Activated T-helper 1 cell treated with Interleukin-2 at 50 U/mL for 16 hours (primary cell): ENCODE data around the gene CPEB4.

Experiments
- DNase-seq: peaks from one replicate; pipeline ENCODE4 v3.0.0-alpha.2; 2020; ENCODE audit warnings: low read depth

Gene CPEB4

DNA sequence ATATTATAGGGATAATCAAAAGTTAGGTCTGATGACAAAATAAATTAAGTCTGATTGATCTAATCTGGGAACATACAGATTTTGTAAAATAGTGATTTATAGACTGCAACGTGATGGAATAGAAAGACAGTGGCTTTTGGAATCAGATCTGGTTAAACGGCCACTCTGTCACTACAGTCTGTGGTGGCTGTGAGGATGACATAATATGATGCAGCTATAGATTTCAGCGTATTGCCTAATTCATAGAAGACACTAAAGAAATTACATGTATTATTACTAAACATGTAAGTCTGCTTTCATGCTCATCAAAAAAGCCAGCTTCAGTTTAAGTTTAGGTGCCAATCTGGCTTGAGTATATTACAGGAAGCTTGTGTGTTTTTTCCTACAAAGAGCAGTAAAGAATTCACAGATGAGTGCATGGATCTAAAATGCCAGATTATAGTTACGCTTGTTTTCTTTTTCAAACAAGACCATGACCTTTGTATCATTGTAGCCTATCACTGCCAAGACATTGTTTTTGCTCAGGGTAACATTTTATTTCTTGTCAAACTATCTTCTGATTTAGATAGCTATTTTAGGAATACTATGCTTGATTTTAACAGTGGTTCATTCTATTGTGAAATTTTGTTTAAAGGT, 25.7 kb downstream of the CPEB4 start:
- DNase-seq = no peak

DNA sequence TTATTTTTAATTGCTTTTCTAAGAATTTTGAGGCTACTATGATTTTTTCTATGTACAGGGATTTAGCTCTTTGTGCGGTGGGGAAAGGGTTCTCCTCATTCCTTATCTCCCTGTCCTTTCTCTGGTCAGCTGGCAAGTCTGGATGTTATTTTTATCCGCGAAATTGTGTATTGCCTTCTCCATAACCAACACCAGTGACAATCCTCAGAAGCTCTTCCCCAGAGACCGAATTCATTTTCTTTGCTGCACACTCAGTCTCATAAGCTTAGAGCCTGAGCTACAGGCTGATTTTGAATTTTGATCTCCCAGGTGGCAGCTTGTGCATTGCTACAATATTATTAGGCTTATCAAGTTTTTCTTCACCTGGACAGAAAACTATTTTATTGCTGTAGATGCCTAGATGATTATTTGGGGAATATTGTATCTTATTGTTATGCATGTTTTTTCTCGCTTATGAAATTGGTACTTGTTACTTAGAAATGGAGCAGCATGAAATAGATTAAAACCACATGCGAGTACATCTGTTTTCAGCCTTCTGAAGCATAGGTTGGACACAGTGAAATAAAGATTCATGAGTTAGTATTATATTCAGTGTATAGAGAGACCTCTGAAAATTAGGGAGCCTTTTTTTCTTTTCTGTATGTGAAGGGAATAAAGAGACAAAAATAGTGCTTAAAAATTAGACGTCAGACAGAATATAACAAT, 27.3 kb downstream of the CPEB4 start:
- DNase-seq = no peak

DNA sequence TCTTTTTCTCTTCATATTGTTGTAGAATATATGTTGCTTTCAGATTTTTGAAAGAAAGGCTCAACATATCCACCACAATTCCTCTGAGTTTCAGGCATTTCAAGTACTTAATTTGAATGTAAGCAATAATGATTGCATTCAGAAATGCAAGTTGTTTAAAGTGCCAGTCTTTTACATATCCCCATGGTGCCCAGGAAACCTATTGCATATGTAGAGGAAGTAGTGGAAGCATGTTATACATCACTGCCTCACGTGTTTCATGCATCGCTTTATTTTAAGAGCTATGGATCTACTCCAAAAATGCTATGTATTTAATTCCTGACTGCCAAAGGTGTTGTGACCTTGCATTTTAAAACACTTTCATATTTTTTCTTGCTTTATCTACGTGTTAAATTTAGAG, 28.1 kb downstream of the CPEB4 start:
- DNase-seq = no peak

DNA sequence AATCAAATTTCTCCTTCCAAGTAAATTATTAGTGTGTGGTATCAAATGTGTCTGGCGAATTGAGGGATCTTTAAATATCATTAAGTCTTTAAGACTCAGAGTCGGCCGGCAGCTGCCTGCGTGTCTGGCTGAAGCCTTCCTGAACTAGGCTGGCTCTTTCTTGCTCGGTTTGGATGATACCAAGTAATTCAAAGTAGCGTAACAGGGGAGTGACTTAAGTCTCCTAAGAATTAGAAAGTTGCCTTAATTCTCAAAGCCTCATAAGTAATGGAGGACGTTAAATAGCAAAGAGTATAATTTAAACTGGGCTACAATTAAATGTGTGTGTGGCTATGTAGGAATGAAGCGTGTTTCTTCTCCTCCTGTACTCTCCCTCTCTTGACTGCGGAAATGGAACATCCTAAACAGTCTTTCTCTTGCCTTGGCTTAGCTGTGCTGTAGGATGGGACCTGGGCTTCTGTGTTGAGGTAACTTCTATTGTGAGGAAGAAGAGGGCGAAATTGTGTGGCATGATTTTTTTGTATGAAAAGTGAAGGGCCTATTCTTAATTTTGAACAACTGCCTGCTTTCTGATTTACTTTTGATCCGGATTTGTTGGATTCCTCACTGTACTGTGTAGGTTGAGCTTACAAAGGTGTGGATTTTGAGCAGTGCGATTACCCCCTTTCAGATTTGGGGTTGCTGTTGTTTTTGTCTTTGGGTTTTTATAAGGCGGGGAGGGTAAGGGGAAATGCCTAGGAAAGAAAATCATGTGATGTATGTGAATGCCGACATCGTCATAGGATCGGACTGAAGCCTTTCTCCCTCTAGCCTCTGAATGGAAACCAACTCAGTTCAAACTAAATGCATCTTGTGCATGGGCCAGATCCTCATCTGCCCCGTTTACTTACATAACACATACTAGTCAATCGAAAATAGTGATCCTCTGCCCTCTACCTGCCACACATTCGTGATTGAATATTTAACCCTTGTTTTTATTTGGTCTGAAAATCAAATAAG, 29.9 kb downstream of the CPEB4 start:
- DNase-seq = peak; percentile 23

DNA sequence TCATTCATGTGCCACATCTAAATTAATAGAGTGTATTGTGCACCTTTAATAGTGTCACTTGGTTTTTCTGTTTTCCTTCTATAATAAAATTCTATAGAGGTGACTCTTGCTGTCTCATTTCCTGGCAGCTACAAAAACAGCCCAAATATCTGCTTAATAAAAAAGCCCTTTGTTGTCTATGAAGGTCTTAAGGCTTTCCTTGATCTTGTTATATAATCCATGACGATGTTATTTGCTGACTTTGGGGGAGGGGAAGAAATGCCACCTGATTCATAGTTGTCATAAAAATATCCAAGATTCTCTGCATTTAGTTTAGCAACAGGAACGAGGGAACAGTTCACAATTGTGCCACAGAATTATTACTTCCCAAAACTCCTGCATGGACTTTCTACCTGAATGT, 31.3 kb downstream of the CPEB4 start:
- no peak for DNase-seq

DNA sequence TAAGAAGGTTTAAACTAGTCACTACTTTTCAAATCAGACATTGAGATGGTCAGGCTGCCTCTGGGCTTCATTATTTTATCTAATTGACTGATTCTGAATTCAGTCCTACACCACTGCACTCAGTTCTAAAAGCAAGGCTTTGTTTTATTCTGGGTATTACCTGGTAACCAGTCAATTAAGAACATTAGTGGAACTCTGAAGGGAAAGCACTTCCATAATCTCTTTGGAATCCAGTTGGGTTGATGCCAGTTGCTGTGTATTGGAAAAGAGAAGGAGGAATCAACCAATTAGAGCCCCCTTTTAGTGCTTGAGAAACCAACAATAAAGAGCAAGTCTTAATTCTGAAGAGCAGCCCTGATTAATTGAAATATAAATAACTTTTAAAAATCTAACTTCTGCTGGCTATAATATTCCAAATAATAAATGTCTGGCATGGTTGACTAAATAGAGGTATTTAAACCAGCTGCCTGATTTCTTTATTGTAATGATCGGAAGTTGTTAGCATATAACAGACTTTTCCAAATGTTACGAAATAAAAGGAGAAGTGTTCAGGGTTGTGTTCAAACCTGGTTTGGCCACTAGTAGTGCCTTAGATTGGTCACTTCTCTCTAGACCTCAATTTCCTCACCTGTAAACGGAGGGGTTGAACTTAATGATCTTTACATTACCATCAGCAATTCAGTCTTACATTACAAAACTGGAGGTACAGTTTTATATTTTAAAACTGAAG, 32.0 kb downstream of the CPEB4 start:
- no peak for DNase-seq

DNA sequence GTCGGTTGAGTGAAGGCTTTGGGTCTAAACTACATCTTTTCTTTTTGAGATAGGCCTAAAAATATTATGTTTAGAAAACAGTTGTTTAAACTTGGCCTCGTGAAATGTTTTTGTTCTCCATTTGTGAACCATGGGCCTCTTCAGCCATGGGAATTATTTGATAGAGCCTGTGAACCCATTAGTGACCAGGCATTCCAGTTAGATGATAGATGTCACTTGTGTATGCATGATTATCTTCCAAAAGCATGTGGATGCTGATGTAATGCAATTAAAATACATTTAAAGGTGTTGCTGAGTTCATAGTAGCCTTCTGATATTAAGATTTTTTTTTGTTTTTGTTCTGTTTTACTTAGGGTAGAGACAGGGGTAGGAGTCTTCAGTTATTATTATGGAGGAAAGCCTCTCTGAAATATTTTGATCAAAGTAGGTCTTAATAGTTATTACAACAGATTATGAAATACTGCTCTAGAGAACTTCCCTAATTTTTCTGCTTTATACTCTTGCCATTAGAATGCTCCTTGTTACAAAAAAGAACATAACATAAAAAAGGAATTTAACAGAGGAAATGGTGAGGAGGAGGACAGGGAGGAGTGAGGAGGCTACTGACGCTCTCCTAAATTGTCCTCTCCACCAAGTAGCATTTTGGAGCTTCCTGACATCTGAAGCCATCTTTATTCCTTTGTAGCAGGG, 32.9 kb downstream of the CPEB4 start:
- no peak for DNase-seq

DNA sequence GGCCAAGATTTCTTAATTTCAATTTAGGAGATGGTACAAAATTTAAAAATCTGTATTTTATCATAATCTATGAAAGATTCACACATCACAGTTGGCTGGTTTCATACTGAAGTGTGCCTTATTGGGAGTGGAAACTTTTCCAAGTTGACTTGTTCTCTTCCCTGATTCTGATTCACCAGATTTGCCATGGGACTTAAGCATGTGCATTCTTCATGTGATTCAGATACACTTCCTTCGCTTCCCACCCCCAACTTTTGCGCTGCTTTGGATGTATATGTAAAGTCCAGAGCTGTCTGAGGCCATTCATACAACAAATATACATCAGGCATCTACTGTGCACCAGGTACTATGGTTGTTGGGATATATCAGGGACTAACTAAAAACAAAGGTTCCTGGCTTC, 34.4 kb downstream of the CPEB4 start:
- no peak for DNase-seq

DNA sequence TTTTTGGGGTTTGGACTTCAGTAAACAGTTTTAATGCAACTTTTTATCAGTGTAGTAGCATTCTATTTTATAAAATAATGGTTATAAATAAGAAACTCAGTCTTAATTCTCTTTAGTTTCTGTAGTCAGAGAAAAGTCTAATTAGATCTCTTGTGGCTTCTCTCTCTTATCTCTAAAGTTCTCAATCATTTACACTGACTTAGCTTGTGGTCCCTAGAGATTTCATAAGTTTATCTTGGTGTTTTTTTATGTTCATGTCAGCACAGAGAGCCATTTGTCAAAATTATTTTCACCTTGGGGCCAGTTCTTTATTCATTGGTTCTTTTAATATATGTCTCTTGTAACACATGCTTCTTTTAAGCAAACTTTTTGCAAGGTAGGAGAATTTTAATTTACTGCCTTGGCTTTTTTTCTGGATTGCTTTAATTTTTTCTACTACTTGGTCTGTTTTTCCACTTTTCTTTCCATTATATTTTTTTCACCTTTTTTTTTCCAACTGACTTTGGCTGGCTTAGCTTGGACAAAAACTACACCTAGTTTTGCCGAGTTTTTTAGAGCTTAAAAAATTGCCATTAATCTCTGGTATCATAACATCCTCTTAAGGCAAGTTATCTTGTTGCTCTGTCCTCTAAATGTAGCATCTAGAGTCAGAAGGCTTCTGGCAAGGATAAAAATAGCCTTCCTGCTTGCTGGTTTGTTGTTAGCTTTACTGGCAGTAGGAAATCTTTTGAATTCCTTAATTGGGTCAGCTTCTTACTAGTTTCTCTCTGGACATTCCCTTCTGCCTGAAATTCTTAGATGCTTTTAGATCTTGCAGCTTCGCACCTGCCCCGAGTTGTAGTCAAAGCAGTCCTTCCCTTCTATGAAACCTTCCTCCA, 35.3 kb downstream of the CPEB4 start:
- no peak for DNase-seq

DNA sequence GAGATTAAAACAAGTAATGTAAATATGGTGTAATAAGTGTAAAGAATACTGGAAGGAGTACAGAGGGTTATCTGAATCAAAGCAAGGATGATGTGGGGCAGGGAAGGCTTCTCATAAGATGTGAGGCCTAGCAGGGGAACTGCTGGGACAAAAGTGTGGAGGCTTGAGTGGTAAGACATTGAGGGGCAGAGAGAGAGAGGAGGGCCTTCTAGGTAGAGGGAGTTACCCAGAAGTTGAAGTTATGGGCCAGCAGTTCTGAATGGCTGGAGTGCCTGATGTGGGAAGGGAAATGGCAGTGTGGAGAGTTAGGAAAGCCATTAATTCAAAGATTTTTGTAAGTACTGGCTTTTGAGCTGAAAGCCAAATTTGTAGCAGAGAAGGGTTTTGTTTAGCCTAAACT, 36.8 kb downstream of the CPEB4 start:
- no peak for DNase-seq

DNA sequence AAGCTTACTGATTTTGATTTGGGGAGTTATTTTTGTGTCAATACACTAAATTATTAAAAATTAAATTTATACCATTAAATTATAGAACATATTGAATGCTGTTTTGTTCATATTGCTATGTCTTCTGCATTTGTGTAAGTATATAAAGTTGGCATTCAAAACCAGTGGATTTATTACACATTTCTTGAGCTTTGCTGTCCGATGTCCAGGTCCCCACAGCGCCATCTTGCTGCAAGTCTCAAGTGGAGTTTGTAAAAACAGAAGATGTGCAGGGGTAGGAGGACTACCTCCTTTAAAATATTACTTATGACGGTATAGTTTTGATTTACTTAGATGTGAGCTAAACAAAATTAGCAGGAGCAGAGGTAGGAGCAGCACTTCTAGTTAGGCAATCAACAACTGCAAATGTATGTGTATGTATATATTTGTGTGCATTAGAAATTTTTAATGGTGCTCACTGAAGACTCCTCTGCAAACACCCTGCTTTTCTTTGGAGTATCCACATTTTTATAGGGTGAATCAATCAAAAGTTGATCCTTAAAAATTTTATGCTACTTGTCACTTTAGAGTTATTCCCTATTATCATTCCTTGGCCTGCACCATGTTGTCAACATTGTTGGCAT, 37.4 kb downstream of the CPEB4 start:
- DNase-seq = no peak

DNA sequence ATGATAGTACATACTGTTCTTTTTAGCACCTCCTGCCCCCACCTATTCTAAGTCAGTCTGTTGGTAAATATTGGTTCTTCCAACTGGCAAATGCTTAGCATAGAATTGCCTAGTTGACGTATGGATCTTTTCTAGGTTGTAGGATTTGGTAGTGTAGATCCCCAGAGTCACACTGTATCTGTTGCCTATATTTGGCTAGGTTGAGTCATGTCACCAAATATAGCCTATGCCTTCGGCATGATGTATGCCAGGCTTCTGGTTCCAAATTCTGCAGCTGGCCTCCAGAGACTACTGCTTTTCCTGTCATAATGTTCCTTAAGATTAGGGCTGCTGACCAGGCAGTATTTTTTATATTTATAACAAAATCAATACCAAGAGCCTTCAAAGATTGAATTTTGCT, 38.2 kb downstream of the CPEB4 start:
- no peak for DNase-seq

DNA sequence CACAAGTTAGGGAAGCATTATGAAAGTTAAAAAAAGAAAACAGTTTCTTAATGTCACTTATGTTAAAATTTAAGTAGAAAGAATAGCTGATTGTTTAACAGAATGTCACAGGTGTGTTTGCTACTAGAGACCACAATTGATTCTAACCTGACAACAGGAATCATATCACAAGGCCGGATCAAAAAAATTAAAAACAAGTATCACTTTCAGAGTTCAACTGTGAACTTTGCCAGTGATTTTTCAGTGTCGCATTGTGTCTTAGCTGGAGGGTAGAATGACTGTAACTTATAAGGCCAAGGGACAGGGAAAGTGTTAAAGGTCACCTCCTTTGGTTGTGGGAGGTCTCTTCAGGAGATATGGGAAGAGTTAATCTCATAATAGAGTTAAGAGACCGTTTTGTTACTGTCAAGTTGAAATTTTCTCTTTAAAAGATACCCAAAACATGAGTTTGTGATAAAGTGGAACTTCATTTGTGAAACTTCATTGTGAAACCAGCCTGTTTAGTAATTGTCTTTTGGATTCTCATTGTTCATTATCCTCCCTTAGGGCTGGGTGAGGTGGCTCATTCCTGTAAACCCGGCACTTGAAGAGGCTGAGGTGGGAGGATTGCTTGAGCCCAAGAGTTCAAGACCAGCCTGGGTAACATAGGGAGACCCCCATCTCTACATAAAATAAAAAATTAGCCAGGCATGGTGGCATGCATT, 40.9 kb downstream of the CPEB4 start:
- DNase-seq = no peak

DNA sequence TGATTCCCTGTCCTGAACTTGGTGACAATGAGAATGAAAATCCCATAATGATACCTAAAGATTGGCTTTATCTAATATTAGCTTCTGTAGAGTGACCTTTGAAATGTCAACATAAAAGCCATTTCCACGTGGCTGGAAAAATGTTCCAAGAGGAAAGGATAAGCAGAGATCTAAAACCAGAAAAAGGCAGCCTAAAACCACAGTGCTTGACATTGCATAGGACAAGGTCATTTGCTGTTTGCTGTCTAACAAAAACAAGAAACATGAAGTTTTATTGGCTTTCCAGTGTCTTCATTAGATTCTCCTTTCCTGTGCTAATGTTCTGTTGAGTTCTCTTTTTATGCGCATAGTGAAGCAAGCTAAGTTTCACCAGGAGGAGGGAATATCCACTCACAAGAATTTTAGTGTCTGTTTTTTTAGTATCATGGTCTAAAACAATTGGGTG, 44.6 kb downstream of the CPEB4 start:
- no peak for DNase-seq

DNA sequence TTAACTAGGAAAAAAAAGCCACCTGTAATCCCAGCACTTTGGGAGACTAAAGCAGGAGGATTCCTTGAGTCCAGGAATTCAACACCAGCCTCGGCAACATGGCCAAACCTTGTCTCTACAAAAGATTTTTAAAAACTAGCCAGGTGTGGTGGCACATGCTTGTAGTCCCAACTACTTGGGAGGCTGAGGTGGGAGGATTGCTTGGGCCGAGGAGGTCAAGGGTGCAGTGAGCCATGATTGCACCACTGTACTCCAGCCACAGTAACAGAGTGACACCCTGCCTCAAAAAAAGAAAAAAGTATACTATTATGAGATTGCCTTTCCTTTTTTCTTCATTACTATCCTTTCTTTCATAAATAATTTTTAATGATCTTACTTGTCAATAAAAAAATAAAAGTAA, 45.8 kb downstream of the CPEB4 start:
- no peak for DNase-seq

DNA sequence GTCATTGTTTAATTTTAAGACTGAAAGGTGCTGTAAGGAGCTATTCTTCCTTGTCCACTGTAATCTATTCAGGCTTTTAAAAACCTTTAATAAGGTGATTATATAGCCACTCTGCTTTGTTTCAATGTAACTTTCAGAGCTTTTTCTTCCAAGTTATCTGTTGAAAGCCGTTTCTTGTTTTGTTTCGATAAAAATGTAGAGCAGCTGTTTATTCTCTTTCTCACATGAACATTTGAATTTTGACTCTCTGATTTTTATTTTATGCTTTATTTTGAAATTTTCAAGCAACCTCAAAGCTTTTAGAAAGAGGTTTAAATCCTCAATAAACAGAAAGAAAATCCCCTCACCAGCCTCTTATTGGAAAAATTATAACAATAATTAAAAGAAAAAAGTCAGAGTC, 47.2 kb downstream of the CPEB4 start:
- DNase-seq = no peak

DNA sequence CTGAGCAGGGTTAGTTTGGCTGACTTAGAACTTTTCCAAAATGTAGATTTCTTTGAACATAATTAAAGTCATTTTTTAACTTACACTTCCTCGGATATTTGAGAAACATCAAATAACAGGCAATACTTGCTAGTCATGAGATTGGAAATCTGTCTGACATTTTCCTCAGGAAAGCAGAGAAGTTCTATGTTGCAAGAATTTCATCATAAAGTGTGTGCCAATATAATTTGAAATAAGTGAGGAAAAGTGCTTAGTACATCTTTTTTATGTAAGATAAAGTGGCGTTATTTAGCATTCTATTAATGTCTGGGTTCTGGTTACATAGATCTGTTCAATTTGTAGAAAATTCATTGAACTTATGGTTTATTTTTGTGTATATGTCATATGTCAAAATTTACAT, 52.1 kb downstream of the CPEB4 start:
- no peak for DNase-seq

DNA sequence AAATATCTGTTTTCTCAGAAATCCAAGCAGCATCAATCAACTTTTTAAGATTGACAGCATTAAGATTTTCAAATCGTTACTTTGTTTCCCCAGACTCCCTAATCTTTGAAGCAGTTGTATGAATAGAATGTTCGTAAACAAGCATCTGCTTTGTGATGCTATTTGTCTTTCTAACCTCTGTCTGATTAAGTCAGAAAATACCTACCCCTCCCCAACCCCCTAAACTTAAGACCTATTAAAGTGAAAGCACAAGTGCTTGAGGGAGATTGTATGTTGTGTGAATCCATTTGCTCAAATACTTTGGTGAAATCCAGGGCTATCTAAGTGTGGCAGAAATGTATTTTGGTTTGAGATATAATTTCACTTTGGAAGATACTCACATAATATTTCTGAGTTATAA, 53.0 kb downstream of the CPEB4 start:
- DNase-seq = no peak

DNA sequence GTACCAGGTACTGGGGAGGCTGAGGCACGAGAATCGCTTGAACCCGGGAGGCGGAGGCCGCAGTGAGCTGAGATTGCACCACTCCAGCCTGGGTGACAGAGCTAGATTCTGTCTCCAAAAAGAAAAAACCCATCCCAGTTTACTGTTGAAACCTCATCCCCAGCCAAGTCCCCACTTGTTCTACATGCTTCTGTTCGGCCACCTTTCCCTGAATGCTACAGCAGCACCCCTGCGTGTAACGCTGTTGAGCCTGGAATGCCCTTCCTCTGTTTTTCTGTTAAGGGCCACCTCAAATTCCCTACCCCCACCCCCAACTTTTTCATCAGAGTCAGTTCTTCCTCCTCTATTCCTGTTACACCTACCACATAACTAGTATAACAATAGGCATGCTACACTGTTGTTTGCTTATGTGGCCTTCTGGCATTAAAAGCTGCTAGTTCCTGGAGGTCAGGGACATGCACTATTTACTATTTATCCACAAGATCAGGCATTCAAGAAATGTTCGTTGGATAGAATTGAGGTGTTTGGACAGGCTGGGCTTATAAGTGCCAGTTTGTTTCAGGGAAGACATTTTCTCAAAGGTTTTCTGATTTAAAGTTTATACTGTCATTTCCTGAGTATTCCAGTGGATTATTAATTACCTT, 53.7 kb downstream of the CPEB4 start:
- DNase-seq = no peak
